ENCODE results near the gene RNF144A.
A peak's percentile ranks its signal among the peaks of the same experiment; 100 is the strongest.

RNF144A gene

DNA sequence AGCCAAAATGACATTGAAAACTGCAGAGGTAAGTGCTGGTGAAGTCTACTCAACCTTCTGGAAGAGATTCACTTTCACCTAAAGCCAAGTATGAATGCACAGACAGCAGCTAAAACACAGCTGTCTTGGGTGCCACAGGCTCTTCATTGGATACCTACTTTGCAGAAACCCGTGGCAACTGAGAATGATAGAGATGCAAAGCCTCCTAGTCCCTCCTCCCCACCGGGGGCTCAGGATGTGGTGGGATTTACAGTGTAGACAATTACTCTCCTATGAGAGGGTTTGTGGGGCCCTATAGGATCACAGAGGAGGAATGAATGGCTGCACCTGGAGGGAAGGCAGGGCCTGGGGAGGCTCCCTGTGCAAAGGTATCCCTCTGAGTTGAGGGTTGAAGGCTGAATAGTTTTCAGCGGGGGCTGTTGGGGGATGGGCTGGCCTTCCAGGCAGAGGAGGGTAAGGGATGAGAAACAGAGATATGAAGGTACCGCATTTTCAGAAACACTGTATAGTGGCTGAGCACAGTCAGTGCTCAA lies 131.6 kb downstream of the RNF144A start:
- no peak for DNase-seq

GRCh38 chr2:7052404-7052803 lies 135.2 kb downstream of the RNF144A start:
- peak in 1 of 2 experiments; percentile 27 for DNase-seq

- peak; percentile 72 to 76 for DNase-seq
Measured at GRCh38 chr2:7053650-7054265, 136.5 kb downstream of the RNF144A start.

GRCh38 chr2:7057865-7058400 lies 140.7 kb downstream of the RNF144A start:
- no peak for DNase-seq

- DNase-seq, result no peak
Measured at GRCh38 chr2:7060156-7060555, 142.9 kb downstream of the RNF144A start.

- no peak for DNase-seq
Measured at GRCh38 chr2:7060631-7061449, 143.6 kb downstream of the RNF144A start.

- DNase-seq, result no peak
Measured at GRCh38 chr2:7061450-7061789, 144.2 kb downstream of the RNF144A start.

DNA sequence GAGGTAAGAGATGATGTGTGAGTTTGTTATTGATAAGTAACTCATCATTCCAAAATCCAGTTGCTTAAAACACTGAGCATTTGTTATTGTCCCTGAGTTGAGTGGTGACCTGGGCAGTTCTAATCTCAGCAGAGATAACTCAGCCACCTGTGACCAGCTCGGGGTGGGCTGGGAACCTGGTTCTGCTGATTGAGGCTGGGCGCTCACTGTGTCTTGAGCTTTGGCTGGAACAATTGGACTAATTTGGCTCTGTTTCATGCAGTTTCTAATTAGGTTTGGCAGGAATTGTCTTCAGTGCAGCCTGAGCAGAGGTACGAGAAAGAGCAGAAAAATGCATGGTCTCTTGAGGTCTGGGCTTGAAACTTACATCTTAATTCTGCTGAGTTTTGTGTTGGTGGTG lies 144.7 kb downstream of the RNF144A start:
- DNase-seq, result no peak

- DNase-seq, result no peak
Measured at GRCh38 chr2:7063789-7064188, 146.6 kb downstream of the RNF144A start.

DNA sequence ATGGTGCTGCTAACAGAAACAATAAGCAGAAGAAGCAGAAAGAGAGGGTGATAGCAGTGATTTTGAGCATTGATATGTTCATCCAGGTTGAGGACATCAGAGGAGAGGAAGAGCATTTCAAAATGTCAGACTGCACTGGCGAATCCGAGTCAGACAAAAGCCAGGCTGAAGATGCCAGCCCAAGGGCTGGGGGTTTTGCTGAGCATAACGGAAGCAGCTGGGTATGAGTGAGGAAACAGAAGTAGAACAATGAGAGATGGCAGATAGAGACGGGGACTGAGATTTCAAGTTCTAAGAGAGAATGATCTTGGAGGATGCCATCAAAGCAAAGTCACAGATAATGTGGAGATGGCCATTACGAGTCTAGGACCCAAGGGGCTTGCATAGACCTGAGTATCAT lies 151.2 kb downstream of the RNF144A start:
- no peak for DNase-seq

GRCh38 chr2:7070483-7070882 lies 153.3 kb downstream of the RNF144A start:
- DNase-seq, result no peak

DNA sequence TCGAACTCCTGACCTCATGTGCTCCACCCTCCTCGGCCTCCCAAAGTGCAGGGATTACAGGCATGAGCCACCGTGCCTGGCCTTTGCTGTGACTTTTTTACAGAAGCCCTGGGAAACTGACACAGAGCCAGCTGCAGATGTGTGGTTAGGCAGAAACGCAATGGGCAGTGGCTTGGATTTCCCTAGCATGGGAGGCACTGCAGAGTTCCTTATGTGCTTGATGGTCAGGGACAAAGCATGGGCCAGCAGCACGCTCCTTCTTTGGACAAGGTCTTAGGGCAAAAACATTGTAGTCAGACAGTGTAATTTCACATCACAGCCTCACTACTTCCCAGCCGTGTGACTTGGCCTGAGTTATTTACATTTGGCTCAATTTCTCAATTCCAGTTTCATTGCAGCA lies 153.9 kb downstream of the RNF144A start:
- DNase-seq, result no peak

GRCh38 chr2:7071916-7072556 lies 154.8 kb downstream of the RNF144A start:
- DNase-seq, result no peak

- no peak for DNase-seq
Measured at GRCh38 chr2:7073901-7074300, 156.7 kb downstream of the RNF144A start.

GRCh38 chr2:7075834-7076233 lies 158.6 kb downstream of the RNF144A start:
- no peak for DNase-seq

GRCh38 chr2:7077660-7078267 lies 160.6 kb downstream of the RNF144A start:
- DNase-seq, result no peak

GRCh38 chr2:7083580-7084509 lies 166.6 kb downstream of the RNF144A start:
- DNase-seq, result peak; percentile 6 to 65

- no peak for DNase-seq
Measured at GRCh38 chr2:7084601-7085000, 167.4 kb downstream of the RNF144A start.

- no peak for DNase-seq
Measured at GRCh38 chr2:7089284-7089683, 172.1 kb downstream of the RNF144A start.

GRCh38 chr2:7089898-7090510 lies 172.8 kb downstream of the RNF144A start:
- DNase-seq, result no peak

- no peak for DNase-seq
Measured at GRCh38 chr2:7093376-7093775, 176.2 kb downstream of the RNF144A start.

Measured in NCI-H526 (cell line).